ENCODE data around the gene CELSR2. TPM values are rescaled to one million over a fixed set of nuclear protein-coding genes. Genes with fewer than 3 reads are reported as not detected.

The CELSR2 gene
- total RNA-seq, 4 donors from 2014 or later: 0.65 to 1.5 (median 1.2) TPM

DNA sequence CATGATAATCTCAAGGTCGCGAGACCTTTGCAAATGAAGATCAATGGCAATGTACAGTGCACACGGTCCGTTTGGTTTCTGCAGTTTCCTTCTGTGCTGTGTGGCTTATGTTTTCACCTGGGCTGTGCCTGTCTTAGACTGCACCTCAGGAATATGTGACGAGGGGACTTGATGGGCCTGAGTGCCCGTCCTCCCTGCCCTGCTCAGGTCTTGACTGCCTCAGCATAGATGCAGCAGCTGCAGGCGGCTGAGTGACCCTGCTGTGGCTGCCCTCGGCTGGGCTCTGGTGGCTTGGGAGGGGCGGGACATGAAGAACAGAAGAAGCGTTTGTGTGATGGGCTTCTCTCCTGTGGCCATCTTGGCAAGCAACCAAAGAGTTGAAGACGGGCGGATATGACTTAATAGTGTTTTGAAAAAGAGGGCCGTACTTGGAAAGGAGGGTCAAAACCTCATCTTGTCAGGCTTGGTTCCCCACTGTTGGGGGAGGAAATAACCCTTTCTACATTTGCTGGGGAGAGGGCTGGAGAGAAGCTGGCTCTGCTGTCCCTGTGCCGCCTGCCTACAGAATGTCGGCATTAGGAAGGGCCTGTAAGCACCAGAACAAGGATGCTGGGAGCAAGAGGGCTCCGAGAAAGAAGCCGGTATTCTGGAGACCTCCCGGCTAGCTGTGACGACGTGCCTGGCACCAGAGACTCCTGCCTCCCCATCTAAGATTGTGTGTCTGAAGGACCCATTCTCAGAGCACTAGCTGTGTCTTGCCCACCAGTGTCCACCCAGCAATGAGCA, 50.4 kb downstream of the CELSR2 start:
- TF ChIP-seq, protein P1, sequence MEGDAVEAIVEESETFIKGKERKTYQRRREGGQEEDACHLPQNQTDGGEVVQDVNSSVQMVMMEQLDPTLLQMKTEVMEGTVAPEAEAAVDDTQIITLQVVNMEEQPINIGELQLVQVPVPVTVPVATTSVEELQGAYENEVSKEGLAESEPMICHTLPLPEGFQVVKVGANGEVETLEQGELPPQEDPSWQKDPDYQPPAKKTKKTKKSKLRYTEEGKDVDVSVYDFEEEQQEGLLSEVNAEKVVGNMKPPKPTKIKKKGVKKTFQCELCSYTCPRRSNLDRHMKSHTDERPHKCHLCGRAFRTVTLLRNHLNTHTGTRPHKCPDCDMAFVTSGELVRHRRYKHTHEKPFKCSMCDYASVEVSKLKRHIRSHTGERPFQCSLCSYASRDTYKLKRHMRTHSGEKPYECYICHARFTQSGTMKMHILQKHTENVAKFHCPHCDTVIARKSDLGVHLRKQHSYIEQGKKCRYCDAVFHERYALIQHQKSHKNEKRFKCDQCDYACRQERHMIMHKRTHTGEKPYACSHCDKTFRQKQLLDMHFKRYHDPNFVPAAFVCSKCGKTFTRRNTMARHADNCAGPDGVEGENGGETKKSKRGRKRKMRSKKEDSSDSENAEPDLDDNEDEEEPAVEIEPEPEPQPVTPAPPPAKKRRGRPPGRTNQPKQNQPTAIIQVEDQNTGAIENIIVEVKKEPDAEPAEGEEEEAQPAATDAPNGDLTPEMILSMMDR (IDR thresholded peaks at IDR 0.05; ENCODE audit: low read depth): no peak

DNA sequence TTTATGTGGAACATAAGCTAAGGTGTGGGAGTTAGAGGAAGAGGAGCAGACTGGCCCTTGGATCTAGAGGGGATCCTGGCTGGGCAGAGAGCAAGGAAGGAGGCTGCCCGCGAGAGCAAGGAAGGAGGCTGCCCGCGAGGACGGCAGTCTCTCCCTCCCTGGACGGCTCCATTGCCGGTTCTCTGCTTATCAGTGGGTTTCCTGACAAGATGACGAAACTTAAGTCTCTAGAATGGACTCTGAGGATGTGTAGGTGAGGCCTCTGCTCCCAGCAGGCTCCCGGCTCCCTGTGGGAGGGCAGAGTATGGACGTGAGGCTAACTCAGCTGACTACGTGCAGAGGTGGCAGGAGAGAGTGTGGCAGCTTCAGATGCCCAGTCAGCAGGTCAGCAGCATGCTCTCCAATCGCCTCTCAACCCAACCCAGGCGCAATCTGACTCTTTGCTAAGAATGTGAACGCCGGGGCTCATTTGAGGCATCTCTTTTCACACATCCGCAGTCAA, 51.4 kb downstream of the CELSR2 start:
- TF ChIP-seq, protein P1 (IDR thresholded peaks at IDR 0.05; ENCODE audit: low read depth): no peak

DNA sequence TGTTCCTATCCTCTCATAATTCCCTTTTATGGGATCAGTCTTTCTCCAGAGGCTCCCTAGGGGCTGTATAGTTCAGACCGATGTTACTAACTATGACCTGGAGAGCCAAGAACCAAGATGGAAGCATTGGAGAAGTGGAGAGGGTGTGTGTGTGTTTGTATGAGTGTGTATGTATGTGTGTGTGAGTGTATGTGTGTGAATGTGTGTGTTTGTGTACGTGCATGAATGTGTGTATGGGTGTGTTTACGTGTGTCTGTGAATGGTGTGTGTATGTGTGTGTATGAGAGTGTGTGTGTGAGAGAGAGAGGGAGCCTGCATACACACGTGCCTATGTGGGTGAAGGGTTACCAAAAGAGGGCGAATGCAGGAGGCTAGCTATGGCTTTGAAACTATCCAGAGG, 52.5 kb downstream of the CELSR2 start:
- TF ChIP-seq, protein P1 (IDR thresholded peaks at IDR 0.05; ENCODE audit: low read depth): no peak

DNA sequence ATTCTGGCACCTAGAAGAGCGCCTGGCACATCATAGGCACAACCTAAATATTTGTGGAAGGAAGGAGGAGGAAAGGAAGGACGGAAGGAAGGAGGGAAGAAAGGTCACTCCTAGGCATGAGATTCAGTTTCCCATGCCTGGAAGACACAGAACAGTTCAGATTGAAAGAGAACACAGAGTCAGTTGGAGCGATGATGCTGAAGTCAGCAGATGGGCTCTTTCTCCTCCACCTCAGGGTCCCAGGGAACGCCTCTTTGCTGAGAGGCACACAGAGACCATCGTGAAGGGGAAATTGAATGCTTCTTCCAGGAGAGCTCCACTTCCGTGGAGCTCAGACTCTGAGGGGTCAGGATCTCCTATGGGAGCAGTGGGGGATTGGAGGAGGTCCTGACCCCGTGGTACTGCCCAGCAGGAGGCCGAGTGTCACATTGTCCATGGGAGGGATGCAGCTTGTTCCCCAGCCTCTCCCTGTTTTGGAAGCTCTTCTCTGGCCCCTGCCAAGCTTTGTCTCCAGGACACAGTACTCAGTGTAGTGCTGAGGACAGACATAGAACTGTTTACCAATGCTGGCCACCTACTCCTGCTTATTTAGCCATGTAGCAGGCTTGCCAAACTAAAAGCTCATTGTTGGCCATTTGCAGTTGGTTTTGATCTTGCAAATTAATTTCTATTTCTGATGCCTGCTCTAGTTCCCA, 55.0 kb downstream of the CELSR2 start:
- TF ChIP-seq, protein P1 (IDR thresholded peaks at IDR 0.05; ENCODE audit: low read depth): no peak

- TF ChIP-seq, protein P1 (IDR thresholded peaks at IDR 0.05; ENCODE audit: low read depth): no peak
These were observed 57.5 kb downstream of the CELSR2 start, which contains the start of gene MYBPHL for GRCh38 chr1:109306832-109307273. Gene MYBPHL, minus strand, starts transcription at chr1:109307011. Its CDS starts 20 bp downstream, at chr1:109306991.

DNA sequence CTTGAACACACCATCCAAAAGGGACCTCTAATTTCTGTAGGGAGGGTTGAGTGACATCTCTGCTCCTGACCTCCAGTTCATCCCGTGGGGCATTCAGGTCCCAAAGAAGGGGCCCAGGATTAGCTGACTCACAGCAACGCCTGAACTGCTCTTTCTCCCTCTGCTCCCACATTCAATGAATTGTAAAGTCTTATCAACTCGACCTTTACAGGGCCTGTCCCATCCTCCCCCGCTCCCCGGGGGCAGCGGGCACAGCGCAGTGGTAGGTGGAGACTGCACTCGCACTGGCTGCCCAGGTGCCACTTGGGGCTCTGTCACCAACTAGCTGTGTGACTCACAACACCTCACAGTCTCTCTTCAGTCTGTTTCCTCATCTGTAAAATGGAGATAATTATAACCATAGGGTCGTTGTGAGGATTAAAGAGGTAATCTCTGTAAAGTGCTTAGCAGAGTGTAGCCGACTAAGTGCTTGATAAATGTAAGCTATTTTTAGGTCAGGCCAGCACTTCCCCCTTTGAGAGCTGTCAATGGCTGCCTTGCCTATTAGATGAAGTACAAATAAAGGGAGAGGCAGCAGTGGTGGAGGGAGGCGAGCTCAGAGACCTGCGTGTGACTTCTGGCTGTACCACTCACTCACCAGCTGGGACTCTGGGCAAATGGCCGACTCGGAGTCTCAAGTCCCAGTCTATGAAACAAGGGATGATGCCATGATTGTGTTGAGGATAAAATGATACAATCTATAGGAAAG, 58.1 kb downstream of the CELSR2 start:
- TF ChIP-seq, protein P1 (IDR thresholded peaks at IDR 0.05; ENCODE audit: low read depth): no peak
